Stimulated activated naive CD8-positive, alpha-beta T cell treated with anti-CD3 and anti-CD28 coated beads, Interleukin-15, Interleukin-2, amounts not matched to agents 100 U/mL and 50 U/mL, for 24 hours (primary cell): Measurements from ENCODE around the gene SLC1A2.

Experiments used
- ATAC-seq: fragments of 150-1000 bp; cut with Tn5 transposase; one replicate; pipeline ENCODE4 v1.10.0; 2021
- DNase-seq: peaks from one replicate; pipeline ENCODE4 v3.0.0; 2021

Gene SLC1A2

DNA sequence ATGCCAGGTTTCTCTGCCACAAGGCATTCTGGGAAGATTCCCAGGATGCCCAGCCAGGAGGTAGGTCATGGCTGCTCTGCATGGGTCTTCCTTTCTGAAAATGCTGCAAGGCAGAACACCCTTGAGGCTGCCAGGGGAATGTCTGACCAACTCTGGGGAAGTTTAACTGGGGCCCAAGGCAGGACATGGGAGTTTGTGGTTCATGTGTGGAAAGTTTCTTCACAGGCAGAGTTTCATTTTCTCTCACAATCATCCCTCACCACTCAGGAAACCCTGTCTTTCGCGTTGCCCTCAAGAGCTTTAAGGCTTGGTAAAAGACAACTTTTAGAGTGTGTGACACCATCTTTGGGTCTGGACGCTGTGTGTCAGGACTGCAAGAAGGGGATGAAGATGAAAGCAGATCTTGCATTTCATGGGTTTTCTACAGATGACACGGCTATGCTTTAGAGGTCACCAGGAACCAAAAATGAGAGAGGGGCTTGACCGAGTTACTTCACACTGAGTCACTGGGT is 146.9 kb downstream of the SLC1A2 start:
- ATAC-seq (peak; percentile 95), DNase-seq (peak; percentile 66)

DNA sequence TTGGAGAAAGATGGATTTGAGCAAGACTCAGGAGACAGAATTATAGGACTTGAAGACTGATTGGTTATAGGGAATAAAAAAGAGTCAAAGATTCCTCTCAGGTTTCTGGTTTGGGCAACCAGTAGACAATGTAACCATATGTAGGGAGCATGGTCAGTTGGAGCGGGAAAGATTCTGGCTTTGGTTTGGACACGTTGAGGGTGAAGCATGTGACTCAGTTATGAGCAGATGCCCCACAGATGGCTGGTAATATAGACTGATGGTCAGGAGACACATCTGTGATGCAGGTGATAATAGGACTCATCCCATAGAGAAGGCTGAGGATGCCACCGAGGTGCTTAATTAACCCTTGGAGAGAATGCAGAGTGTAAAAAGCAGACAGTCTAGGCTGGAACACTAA is 148.3 kb downstream of the SLC1A2 start:
- ATAC-seq: no peak
- no peak for DNase-seq

DNA sequence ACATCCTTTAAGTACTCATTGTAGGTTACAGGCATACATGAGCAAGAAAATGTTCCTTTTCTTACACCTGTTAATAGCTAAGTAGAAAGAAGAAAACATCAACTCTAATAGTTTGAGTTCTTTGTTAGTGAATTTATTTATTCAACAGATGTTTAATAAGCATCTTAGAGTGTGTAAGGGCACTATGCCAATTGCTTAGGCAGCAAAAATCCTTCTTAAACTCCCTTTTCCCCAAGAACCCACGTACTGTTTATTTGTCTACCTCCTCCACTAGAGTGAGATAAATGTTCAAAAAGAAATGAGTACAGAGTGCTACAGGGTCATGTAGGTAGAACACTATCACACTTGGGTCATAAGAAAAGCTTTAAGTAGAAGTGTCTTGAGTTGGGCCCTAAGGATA is 149.0 kb downstream of the SLC1A2 start:
- DNase-seq (no peak), ATAC-seq (no peak)

DNA sequence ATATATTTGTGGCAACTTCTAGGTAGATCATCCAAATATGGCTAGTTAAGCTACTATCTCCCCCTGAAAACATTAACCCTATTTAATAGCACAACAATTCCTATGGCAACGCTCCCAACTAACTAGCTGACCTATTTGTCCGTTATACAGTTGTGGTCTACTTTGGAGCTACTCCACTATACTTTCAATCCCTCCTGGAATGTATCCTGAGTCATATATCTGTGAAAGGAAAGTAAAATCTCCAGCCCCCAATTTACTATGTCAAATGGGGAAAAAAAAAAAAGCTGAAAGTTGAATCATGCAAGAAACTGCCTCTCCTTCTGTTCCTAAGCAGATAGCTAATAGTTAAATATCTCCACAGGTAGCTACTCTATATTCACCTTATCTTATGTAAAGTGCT is 151.9 kb downstream of the SLC1A2 start:
- DNase-seq: no peak
- no peak for ATAC-seq

DNA sequence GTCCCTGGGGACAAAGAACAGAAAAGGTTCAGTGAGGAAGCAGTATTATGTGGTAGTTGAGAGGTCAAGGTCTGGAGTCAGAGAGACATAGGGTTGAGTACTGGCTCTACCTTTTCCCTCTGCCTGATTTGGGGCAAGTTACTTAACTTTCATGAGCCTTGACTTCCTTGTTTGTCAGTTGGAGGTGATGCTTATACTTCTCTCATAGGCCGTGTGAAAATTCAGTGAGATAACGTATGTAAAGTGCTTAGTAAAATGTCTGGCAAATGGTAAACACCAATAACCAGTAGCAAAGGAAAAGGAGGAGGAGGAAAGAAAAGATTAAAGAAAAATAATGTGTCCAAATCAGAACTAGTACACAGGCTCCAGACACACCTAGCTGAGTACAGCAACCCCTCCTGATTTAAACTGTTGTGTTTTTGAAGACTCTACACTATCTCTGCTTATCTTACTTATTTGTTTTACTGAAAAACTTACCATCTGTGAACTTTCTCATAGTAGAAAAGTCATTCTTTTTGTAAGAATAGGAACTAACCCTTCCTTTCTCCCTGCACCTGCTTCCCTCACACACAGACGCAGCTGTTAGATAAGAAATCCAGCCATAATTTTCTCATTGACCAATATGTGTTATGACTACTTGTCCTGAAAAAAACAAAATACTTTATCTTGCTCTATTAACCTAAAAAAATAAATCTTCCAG is 153.5 kb downstream of the SLC1A2 start:
- no peak for ATAC-seq
- no peak for DNase-seq

DNA sequence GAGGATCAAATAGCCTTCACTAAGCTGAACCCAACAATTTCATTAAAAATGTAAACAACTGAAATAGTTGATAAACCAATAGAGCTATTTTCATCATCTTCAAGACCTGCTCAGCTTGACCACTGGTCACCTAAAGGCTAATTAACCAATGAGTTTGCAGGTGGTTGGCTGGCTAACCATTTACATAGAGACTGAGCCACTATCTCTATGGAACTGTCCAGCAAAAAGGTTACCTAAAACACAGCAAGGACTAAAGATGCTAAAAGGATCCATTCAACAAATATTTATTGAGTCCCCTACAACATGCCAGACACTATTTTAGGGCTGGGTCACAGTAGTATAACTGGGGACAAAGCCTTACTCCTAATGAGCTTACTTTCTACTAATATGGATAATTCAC is 156.6 kb downstream of the SLC1A2 start:
- DNase-seq: no peak
- ATAC-seq: no peak

DNA sequence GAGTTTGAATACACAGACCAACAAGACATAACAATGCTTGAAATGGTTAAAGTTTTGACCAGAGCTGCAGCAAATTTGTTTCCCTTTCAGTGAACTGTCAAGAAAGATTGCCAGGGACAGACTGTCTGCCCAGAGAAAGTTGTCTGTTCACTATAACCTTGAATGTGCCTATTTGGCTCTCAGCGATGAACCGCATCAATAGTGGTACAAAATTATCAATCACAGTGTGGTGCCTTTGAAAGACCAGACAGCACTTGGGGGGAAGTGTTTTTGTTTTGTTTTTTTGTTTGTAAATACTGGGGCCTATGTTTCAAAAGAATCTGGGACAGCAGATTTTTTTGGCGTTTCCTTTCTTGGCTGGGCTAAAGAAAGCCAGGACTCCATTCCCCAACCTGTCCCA is 157.3 kb downstream of the SLC1A2 start:
- DNase-seq (no peak), ATAC-seq (no peak)

DNA sequence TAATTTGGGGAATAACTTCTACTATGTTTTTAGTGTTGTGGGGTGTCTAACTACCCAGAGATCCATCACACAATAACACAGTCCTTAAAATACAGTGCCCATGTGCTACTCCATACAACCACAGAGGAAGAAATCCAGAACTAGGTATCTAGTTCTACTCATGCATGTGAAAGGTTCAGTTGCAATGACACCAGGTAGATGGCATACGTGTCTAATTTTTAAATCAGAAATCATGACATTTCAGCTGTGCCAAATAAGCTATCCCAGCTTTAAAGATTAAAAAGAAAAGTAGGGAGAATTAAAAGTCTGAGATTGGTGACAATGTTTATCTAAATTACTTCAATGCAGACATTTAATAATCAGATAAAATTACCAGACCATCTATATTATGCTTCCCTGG is 158.2 kb downstream of the SLC1A2 start:
- DNase-seq (no peak), ATAC-seq (no peak)

DNA sequence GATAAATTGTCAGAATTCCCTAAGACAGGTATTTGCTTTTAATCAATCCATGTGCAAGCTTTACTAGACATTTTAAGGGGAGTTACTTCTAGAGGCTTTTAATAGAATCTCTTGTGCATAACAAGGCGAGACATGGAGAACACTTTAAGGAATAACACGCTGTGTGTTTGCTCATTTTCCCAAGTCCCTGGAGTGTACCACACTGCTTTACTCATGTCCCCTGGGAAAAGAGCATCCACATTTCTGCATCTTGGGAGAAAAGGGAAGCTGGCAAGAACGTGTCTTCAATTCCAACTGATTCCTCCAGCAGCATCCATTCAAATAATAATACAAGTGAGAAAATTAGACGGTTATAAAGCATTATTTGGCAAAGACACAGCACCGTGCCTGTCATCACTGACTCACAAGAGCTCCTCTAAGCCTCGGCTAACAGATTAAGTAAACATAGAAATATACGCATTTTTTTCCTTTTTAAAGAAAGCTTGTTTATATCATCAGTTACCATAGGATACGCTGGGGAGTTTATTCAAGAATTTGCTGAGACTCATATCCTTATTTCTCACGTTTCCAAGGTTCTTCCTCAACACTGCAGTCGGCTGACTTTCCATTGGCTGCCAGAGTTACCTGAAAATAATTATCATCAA is 158.9 kb downstream of the SLC1A2 start:
- ATAC-seq: no peak
- no peak for DNase-seq

DNA sequence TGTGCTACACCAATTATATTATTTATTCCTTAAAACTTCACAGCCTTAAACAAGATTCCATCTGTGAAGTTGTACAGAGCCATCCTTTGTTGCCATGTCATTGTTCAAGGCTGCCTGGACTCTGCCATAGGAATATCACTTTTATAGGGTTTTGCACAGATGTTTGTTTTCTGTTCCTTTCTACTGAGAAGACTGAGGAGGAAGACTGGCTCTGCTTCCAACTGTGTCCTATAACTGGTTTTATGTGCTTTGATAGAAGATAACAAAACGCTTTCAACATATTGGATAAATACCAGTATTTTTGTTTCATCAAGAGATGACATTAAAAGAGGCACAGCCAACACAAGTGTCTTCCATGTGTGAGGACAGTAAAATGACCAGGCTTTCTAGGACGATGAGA is 159.8 kb downstream of the SLC1A2 start:
- DNase-seq: no peak
- ATAC-seq: no peak

DNA sequence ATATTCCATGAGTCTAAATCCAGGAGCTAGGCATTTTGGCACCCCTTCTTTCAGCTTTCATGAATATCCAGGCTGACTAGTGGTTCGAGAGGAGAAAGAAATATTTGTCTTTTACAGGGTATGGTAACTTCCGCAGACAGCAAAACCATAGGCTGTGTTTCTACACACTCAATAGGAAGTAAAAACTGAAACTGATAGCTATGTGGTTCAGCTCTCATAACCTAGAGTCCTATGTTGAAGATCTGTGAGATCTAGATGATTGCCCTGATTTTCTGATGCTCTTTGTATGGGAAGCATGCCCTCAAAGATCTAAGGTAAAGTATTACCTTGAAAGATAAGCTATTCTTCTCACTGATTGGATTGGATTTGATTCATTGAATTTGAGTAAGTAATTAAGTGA is 162.1 kb downstream of the SLC1A2 start:
- DNase-seq (no peak), ATAC-seq (peak; percentile 89)

DNA sequence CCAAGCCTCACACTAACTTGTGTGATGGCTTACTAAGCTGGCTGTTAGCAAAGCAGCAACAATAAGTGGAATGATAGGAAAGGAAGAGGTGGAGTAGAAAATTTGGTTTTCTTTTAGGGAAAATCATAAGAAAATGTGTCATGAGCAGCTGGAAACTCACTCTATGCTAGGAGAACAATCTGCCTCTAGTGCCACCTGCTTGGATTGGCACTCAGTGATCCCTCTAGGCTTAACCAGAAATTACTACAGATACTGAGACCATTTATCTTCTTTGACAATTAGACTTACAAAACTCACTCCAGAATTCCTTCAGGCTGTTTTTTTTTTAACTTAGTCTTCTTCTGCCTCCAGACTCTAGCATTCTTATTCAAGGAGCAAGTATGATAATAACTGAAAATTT is 163.1 kb downstream of the SLC1A2 start:
- DNase-seq: no peak
- no peak for ATAC-seq

DNA sequence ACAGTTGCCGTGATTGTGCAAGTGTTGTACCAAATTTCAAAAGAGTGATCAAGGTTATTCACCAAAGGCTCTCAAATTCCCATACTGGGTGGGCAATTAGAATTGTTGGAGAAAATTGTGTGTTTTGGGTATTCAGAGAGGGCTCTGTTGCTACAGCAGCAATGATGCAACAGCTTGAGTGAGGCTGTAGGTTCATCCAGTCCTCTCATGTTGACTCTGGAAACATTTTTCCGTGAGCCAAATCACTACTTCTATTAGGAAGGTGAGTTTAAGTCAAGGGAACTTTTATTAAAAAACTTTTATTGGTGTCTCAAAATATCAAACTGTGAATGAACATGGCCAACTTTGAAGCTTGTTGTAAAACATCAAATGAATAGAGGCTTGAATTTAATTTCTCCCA is 163.8 kb downstream of the SLC1A2 start:
- no peak for DNase-seq
- no peak for ATAC-seq

DNA sequence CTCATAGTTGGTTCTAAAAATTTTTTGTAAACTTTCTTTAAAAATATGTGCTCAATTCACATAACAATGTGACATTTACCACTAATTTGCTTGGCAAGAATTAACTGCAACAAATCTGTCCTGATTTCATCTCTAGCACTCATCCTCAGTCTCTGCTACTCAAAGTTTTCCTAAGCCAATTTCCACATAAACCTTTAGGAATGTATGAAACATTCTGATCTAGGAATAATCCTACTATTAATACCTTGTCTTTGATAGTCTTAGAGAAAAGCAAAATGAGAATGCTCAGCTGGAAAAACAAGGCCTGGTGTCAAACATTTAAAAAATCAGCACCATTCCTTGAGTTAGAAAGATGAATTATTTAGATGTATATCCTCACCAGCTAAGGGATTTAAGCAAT is 166.1 kb downstream of the SLC1A2 start:
- DNase-seq (no peak), ATAC-seq (no peak)

DNA sequence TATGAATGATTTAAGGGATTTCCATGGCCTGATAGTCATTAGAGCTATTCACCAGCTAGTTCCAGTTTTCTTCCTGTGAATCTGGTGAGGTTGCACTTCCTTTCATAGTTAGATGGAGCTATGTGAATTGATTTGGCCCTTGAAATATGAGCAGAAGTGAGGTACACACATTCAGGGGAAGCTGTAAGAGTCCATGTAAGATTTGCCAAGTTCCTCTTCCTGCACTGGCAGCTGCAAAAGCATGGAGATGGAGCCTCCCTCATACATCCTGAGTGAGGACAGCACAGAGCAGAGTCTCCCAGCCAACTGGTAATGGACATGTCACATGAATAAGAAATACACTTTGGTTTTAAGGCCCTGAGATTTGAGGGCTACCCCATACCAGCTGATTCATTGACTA is 168.7 kb downstream of the SLC1A2 start:
- DNase-seq: no peak
- ATAC-seq: no peak

DNA sequence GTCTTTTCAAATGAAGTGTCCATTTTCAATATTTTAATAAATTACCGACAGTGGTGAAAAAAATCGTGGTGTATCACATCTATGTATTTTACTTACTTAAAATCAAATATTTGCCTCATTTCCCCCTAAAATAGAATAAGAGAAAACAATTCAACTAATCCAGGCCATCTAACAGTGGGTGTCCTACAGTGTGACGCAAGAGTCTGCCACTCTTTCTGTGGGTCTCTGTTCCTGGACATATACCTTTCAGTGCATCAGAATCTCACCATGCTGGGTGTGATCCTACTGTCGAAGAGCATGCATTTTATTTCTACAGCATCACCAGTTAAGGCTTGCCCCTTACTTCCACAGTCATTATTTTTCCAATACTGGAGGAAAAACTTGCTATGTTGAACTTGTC is 169.2 kb downstream of the SLC1A2 start:
- ATAC-seq: no peak
- DNase-seq: no peak

DNA sequence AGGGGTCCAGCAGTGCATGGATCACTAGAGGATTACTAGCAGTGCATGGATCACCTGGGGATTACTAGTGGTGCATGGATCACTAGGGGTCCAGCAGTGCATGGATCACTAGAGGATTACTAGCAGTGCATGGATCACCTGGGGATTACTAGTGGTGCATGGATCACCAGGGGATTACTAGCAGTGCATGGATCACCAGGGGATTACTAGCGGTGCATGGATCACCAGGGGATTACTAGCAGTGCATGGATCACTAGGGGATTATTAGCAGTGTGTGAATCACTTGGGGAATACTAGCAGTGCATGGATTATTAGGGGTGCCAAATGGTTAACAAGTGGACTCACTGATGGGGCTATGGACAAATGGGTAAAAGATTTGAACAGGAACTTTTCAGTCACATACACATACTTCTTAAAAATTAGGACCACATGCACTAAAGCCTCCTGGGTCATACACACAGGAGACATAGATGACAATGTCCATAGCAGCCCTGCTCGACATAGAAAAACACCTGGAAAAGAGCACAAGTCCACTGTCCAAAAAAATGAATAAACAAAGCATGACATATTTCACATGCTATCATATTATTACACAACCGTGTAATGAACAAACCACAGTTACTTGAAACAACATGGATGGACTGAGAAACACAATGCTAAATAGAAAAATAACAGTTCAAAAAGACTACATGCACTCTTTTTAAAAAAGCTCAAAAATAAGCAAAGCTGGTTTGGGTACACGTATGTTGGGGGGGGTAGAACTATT is 170.6 kb downstream of the SLC1A2 start:
- DNase-seq (no peak), ATAC-seq (no peak)

DNA sequence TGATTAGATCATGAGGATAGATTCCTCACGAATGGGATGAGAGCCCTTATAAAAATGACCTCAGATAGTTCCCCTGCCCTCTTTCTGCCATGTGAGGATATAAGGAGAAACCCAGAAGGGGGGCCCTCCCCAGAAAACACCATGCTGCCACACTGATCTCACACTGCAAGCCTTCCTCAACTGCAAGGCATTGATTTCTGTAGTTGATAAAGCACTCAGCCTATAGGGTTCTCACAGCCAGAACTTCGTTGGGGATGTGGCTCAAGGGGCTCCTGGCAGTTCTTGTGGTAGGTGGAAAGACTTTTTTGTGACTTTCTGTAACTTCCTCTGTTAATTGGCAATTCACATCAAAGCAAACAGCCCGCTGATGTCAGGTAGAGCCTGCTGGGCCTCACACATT is 171.5 kb downstream of the SLC1A2 start:
- peak; percentile 16 for ATAC-seq
- no peak for DNase-seq

DNA sequence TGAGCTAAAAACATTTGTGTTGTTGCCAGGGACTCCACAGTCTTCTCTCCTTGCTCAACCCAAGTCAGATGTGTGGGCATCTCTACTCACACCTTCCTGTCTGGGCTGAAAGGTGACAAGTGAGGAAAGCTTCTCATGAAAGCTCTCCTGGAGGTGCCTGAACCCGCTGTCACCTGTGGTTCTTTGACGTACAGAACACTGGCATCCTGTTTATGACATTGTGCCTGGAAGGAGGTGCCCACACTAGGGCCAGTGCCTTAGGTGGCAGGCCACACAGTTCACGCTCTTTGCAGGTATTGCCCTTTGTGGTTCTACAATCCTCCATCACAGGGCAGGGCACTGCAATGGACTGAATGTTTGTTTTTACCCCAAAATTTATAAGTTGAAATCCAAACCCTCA is 171.9 kb downstream of the SLC1A2 start:
- ATAC-seq (peak; percentile 63), DNase-seq (peak; percentile 39)

DNA sequence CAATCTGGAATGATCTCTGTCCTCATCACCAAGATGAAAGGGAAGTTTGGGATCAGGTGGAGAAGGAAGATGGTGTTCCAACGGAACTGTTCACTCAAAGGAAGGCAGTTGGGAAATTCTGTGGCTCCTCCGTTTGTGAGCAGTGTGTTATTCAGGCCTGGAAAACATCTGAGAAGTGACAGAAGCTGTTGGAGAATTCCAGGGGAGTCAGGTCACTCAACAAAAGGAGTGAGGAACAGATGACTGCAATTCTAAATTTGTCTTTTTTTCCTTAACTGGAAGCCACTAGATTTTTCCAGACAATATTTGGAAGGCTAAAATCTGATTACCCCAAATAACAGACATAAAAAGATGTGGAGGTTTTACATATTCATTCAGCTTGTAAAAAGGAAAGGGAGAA is 172.6 kb downstream of the SLC1A2 start:
- DNase-seq (no peak), ATAC-seq (no peak)

DNA sequence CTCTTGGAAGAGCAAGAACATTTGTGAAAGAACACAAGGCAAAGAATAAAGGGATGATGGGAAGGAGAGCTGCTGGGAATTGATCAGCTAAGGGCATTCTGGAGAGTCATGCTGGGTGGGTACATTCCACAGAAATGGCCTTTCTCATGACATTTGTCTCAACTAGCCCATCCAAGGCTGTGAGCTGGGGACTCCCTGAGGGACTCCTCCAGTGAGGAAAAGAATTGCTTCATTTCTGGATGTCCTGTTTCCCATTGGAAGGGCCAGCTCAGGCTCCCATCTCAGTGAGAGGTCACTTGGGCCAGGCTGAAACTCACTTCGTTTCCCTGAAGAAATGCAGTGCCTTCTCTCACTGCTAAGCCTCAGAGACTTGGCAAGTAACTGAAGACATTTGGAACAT is 173.6 kb downstream of the SLC1A2 start:
- no peak for DNase-seq
- ATAC-seq: no peak

DNA sequence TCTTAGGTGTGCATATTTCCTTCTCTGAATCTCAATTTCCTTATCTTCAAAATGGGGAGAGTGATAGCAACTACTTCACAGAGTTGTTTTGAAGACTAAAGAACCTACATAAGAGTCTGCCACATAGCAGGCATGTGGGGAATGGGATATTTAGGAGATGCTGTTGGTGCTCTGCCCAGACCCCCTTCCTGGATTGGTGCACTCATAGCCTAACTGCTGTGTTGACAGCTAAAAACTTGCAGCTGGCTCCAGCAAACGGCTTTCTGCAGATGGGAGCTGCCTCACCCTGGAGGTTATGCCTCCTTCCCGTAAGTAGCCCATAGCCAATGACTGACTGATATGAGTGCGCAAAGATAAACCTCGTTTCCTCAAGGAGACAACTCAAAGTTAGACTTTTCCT is 174.3 kb downstream of the SLC1A2 start:
- ATAC-seq: no peak
- no peak for DNase-seq

DNA sequence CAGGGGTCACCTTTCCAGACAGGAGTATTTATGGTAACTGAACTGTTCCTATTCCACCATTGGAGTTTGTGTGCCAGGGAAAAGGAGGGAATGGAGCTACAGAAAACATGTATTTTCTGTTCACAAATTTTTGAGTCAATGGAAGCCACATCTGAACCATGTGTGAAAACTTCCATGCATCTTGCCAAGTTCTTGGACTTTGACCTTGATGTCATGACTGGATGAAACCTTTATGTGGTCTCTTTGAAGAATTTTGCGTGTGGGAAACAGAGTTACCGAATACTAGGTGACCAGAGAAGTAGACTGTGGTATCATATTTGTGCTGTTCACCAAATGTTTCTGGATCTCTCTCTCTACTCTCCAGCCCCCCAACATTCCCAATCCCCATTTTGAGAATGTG is 175.6 kb downstream of the SLC1A2 start:
- DNase-seq (no peak), ATAC-seq (no peak)
